ENCODE data around the gene RIMBP3C. TPM values are rescaled to one million over a fixed set of nuclear protein-coding genes. Genes with fewer than 3 reads are reported as not detected.

The RIMBP3C gene
- total and polyA plus RNA-seq, 10 of the 15 experiments (the other 5 are each of a cell fraction or from before 2014, with no cell fraction given), result 0.03 to 0.23 (median 0.08) TPM; not detected in 4

- TF ChIP-seq ZNF592 (IDR thresholded peaks at IDR 0.05) (no peak), MAX (IDR thresholded peaks at IDR 0.05; ENCODE audit: low read depth, low read length) (no peak), ZNF24 (IDR thresholded peaks at IDR 0.05) (peak; percentile 42; the same call in 1 of the 2 replicates), MYC (IDR thresholded peaks at IDR 0.05; ENCODE audit: insufficient read depth, insufficient read length, insufficient replicate concordance, low read length, severe bottlenecking) (no peak), CHD1 (IDR thresholded peaks at IDR 0.05; ENCODE audit: low read depth, low read length) (no peak; the same call in 1 of the 2 replicates), HDGF (IDR thresholded peaks at IDR 0.05) (no peak), EGR1 (IDR thresholded peaks at IDR 0.05; ENCODE audit: borderline replicate concordance in 1 of 2, low read depth in 2 of 2, low read length in 2 of 2) (peak in 1 of 2 experiments; percentile 96; a peak in 2 of 3 replicates), CBFB (IDR thresholded peaks at IDR 0.05; ENCODE audit: low read depth) (no peak), ZZZ3 (IDR thresholded peaks at IDR 0.05; ENCODE audit: control insufficient read depth, insufficient read length, low read depth) (no peak), JUND (IDR thresholded peaks at IDR 0.05; ENCODE audit: low read depth, low read length) (no peak), RAD51 (IDR thresholded peaks at IDR 0.05) (no peak), BRCA1 (IDR thresholded peaks at IDR 0.05; ENCODE audit: low read depth, low read length) (no peak), FOS (IDR thresholded peaks at IDR 0.05; ENCODE audit: borderline replicate concordance, extremely low read depth, insufficient read length) (no peak), SREBF2 (IDR thresholded peaks at IDR 0.05; ENCODE audit: low read length) (no peak), SUPT20H (IDR thresholded peaks at IDR 0.05; ENCODE audit: borderline replicate concordance, control insufficient read depth, low read depth, low read length) (no peak), CREM (IDR thresholded peaks at IDR 0.05; ENCODE audit: low read depth) (no peak), BMI1 (IDR thresholded peaks at IDR 0.05; ENCODE audit: borderline replicate concordance) (peak; percentile 93), SMC3 (IDR thresholded peaks at IDR 0.05; ENCODE audit: borderline replicate concordance, low read length) (no peak), NBN (IDR thresholded peaks at IDR 0.05) (peak; percentile 84), RUNX3 (IDR thresholded peaks at IDR 0.05; ENCODE audit: low read length) (peak; percentile 17), RFX5 (IDR thresholded peaks at IDR 0.05; ENCODE audit: low read depth, low read length) (no peak)
- TF ChIP-seq, protein P1, sequence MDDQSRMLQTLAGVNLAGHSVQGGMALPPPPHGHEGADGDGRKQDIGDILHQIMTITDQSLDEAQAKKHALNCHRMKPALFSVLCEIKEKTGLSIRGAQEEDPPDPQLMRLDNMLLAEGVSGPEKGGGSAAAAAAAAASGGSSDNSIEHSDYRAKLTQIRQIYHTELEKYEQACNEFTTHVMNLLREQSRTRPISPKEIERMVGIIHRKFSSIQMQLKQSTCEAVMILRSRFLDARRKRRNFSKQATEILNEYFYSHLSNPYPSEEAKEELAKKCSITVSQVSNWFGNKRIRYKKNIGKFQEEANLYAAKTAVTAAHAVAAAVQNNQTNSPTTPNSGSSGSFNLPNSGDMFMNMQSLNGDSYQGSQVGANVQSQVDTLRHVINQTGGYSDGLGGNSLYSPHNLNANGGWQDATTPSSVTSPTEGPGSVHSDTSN (IDR thresholded peaks at IDR 0.05; ENCODE audit: insufficient replicate concordance, low read depth, low read length), result no peak
- TF ChIP-seq, protein P2, sequence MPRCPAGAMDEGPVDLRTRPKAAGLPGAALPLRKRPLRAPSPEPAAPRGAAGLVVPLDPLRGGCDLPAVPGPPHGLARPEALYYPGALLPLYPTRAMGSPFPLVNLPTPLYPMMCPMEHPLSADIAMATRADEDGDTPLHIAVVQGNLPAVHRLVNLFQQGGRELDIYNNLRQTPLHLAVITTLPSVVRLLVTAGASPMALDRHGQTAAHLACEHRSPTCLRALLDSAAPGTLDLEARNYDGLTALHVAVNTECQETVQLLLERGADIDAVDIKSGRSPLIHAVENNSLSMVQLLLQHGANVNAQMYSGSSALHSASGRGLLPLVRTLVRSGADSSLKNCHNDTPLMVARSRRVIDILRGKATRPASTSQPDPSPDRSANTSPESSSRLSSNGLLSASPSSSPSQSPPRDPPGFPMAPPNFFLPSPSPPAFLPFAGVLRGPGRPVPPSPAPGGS (IDR thresholded peaks at IDR 0.05; ENCODE audit: borderline replicate concordance, insufficient read depth, low read depth, low read length, poor library complexity, severe bottlenecking), result no peak
Observed at GRCh38 chr22:21567456-21568346, 16.4 kb upstream of the RIMBP3C start, which contains the start of gene UBE2L3 (continued).

Data from GM12878 (cell line).